Vagina (tissue), 2 donors: Measurements from ENCODE around the gene RAB4A.

ENCODE experiments used
- POLR2A ChIP-seq, 2 donors: fragments of 450-650 bp; IDR thresholded peaks; one replicate each; pipeline ENCODE4 v1.6.1; 2017; ENCODE audit warnings: antibody characterized with exemption in 2 of 2, mild to moderate bottlenecking in 2 of 2, moderate library complexity in 2 of 2
- POLR2AphosphoS5 ChIP-seq, 2 donors: sonication (generic); formaldehyde crosslinking; IDR thresholded peaks; one replicate each; pipeline ENCODE4 v1.9.0; 2017; ENCODE audit warnings: antibody characterized with exemption in 2 of 2, mild to moderate bottlenecking in 2 of 2, low read depth in 1 of 2; ENCODE audit not compliant: insufficient read depth in 1 of 2
- TF ChIP-seq, protein P1 (sequence below), 3 experiments: fragments of 450-650 bp in 2 of 3; fragments of 200-600 bp in 1 of 3; sonication (generic) in 1 of 3; IDR thresholded peaks; one replicate each; pipeline ENCODE4 v1.5.1; 2017 to 2019; ENCODE audit warnings: antibody characterized with exemption in 3 of 3, mild to moderate bottlenecking in 2 of 3, moderate library complexity in 2 of 3

DNA sequence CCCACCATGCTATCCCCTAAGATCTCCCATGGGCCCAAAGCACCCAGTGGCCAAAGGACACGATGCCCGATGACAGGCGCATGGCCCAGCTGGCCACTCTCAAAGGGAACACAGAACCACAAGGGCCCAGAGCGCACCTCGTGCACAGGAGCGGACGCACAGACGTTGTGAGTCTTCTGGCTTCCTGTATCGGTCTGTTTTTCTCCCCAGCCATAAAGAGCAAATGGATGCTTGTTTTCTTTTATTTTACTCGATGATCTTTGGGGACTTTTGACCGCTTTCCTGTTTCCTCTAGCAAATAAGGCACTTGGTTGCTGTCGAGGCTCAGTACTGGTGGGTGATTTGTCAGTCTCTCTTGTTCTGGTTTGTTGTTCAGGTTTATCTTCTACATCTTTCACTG, 55.7 kb downstream of the RAB4A start:
- TF ChIP-seq POLR2AphosphoS5 (IDR thresholded peaks at IDR 0.05; ENCODE audit: insufficient read depth in 1 of 2, low read depth in 1 of 2) (no peak), POLR2A (IDR thresholded peaks at IDR 0.05) (no peak)
- TF ChIP-seq, protein P1, sequence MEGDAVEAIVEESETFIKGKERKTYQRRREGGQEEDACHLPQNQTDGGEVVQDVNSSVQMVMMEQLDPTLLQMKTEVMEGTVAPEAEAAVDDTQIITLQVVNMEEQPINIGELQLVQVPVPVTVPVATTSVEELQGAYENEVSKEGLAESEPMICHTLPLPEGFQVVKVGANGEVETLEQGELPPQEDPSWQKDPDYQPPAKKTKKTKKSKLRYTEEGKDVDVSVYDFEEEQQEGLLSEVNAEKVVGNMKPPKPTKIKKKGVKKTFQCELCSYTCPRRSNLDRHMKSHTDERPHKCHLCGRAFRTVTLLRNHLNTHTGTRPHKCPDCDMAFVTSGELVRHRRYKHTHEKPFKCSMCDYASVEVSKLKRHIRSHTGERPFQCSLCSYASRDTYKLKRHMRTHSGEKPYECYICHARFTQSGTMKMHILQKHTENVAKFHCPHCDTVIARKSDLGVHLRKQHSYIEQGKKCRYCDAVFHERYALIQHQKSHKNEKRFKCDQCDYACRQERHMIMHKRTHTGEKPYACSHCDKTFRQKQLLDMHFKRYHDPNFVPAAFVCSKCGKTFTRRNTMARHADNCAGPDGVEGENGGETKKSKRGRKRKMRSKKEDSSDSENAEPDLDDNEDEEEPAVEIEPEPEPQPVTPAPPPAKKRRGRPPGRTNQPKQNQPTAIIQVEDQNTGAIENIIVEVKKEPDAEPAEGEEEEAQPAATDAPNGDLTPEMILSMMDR (IDR thresholded peaks at IDR 0.05) = no peak
